ENCODE results near the gene TNFRSF12A. TPM values are rescaled to one million over a fixed set of nuclear protein-coding genes. Genes with fewer than 3 reads are reported as not detected.

The TNFRSF12A gene
- total and polyA plus RNA-seq, 2 donors (not counting 1 experiment from before 2014, with no cell fraction given): 80.7 to 196 TPM

GRCh38 chr16:2988590-2989099 is 31.5 kb upstream of the TNFRSF12A start:
- Histone ChIP-seq H3K79me2 (ENCODE audit: control insufficient read depth, insufficient read depth, low read length) (no peaks in the 10 kb centered on the region), H3K4me3 (replicated peaks in 1 of 4; ENCODE audit: control extremely low read depth in 1 of 4, insufficient read depth in 1 of 4, low read depth in 3 of 4, low read length in 4 of 4) (no peak overlapping the region), H3K4me2 (ENCODE audit: extremely low read depth, insufficient read depth, low read length) (no peak overlapping the region), H3K27ac (ENCODE audit: insufficient read depth, low read length) (no peak overlapping the region), H3K27me3 (ENCODE audit: control insufficient read depth, insufficient read depth, low read length) (no peaks in the 10 kb centered on the region), H3K36me3 (ENCODE audit: control insufficient read depth, insufficient read depth, low read length) (no peaks in the 10 kb centered on the region), H2AFZ (ENCODE audit: low read length) (no peak overlapping the region), H4K20me1 (ENCODE audit: control insufficient read depth, extremely low read depth, insufficient read depth, low read length) (no peaks in the 10 kb centered on the region), H3K9me3 (ENCODE audit: control insufficient read depth, insufficient read depth, low read depth, low read length) (no peaks in the 10 kb centered on the region), H3K4me1 (ENCODE audit: control insufficient read depth, extremely low read depth, insufficient read depth, low read length) (no peaks in the 10 kb centered on the region), H3K9ac (ENCODE audit: insufficient read depth, low read length) (no peak overlapping the region)
- TF ChIP-seq CTCF (conservative IDR thresholded peaks at IDR 0.05 in 1 of 2, IDR thresholded peaks at IDR 0.05 in 1 of 2; ENCODE audit: low read depth in 1 of 2, low read length in 2 of 2) (no peak), EZH2 (IDR thresholded peaks at IDR 0.05; ENCODE audit: low read length, missing control alignments) (no peak)
- DNase-seq (ENCODE audit: low read depth in 2 of 2): no peak

GRCh38 chr16:2990891-2991290 is 29.3 kb upstream of the TNFRSF12A start:
- no peak overlapping the region for H3K27ac ChIP-seq (ENCODE audit: insufficient read depth, low read length)
- no peak overlapping the region for H3K4me3 ChIP-seq (replicated peaks in 1 of 4; ENCODE audit: control extremely low read depth in 1 of 4, insufficient read depth in 1 of 4, low read depth in 3 of 4, low read length in 4 of 4)

GRCh38 chr16:2991566-2992261 is 28.5 kb upstream of the TNFRSF12A start:
- TF ChIP-seq CTCF (conservative IDR thresholded peaks at IDR 0.05 in 1 of 2, IDR thresholded peaks at IDR 0.05 in 1 of 2; ENCODE audit: low read depth in 1 of 2, low read length in 2 of 2) (no peak), EZH2 (IDR thresholded peaks at IDR 0.05; ENCODE audit: low read length, missing control alignments) (no peak)
- no peak overlapping the region for H2AFZ ChIP-seq (ENCODE audit: low read length)
- H3K9ac ChIP-seq (ENCODE audit: insufficient read depth, low read length): no peak overlapping the region
- H3K27me3 ChIP-seq (ENCODE audit: control insufficient read depth, insufficient read depth, low read length): no peaks in the 10 kb centered on the region
- H3K9me3 ChIP-seq (ENCODE audit: control insufficient read depth, insufficient read depth, low read depth, low read length): no peaks in the 10 kb centered on the region
- H4K20me1 ChIP-seq (ENCODE audit: control insufficient read depth, extremely low read depth, insufficient read depth, low read length): no peaks in the 10 kb centered on the region
- no peak overlapping the region for H3K4me3 ChIP-seq (replicated peaks in 1 of 4; ENCODE audit: control extremely low read depth in 1 of 4, insufficient read depth in 1 of 4, low read depth in 3 of 4, low read length in 4 of 4)
- H3K36me3 ChIP-seq (ENCODE audit: control insufficient read depth, insufficient read depth, low read length): no peaks in the 10 kb centered on the region
- DNase-seq (ENCODE audit: low read depth in 2 of 2): no peak
- no peak overlapping the region for H3K27ac ChIP-seq (ENCODE audit: insufficient read depth, low read length)
- no peak overlapping the region for H3K4me2 ChIP-seq (ENCODE audit: extremely low read depth, insufficient read depth, low read length)
- H3K4me1 ChIP-seq (ENCODE audit: control insufficient read depth, extremely low read depth, insufficient read depth, low read length): no peaks in the 10 kb centered on the region
- no peaks in the 10 kb centered on the region for H3K79me2 ChIP-seq (ENCODE audit: control insufficient read depth, insufficient read depth, low read length)

More at GRCh38 chr16:2990891-2991290, 29.3 kb upstream of the TNFRSF12A start:
- Histone ChIP-seq H3K4me1 (ENCODE audit: control insufficient read depth, extremely low read depth, insufficient read depth, low read length) (no peaks in the 10 kb centered on the region), H3K4me2 (ENCODE audit: extremely low read depth, insufficient read depth, low read length) (no peak overlapping the region), H3K9me3 (ENCODE audit: control insufficient read depth, insufficient read depth, low read depth, low read length) (no peaks in the 10 kb centered on the region), H3K36me3 (ENCODE audit: control insufficient read depth, insufficient read depth, low read length) (no peaks in the 10 kb centered on the region), H4K20me1 (ENCODE audit: control insufficient read depth, extremely low read depth, insufficient read depth, low read length) (no peaks in the 10 kb centered on the region), H3K79me2 (ENCODE audit: control insufficient read depth, insufficient read depth, low read length) (no peaks in the 10 kb centered on the region), H3K9ac (ENCODE audit: insufficient read depth, low read length) (no peak overlapping the region), H2AFZ (ENCODE audit: low read length) (no peak overlapping the region), H3K27me3 (ENCODE audit: control insufficient read depth, insufficient read depth, low read length) (no peaks in the 10 kb centered on the region)
- no peak for DNase-seq (ENCODE audit: low read depth in 2 of 2)
- TF ChIP-seq EZH2 (IDR thresholded peaks at IDR 0.05; ENCODE audit: low read length, missing control alignments) (no peak), CTCF (conservative IDR thresholded peaks at IDR 0.05 in 1 of 2, IDR thresholded peaks at IDR 0.05 in 1 of 2; ENCODE audit: low read depth in 1 of 2, low read length in 2 of 2) (no peak)
